H1 (cell line): ENCODE measurements around the gene CAMTA1. TPM values are rescaled to one million over a fixed set of nuclear protein-coding genes. Genes with fewer than 3 reads are reported as not detected.

Experiments
- MAFK ChIP-seq: IDR thresholded peaks from 2 replicates; pipeline ENCODE4 v1.6.1; 2012; ENCODE audit warnings: low read depth, mild to moderate bottlenecking, improper control_type of control experiment, low read length
- RAD21 ChIP-seq, 2 experiments: IDR thresholded peaks in 1 of 2; conservative IDR thresholded peaks in 1 of 2; 2 replicates each; pipeline ENCODE4 v1.6.1; 2011; ENCODE audit warnings: low read depth in 2 of 2, low read length in 2 of 2, improper control_type of control experiment in 1 of 2, inconsistent platforms in 1 of 2, mild to moderate bottlenecking in 1 of 2, moderate library complexity in 1 of 2
- SIN3A ChIP-seq, 2 experiments: IDR thresholded peaks in 1 of 2; conservative IDR thresholded peaks in 1 of 2; 2 replicates each; pipeline ENCODE4 v1.6.1; 2011 to 2012; ENCODE audit warnings: low read length in 2 of 2, improper control_type of control experiment in 1 of 2, low read depth in 1 of 2, mild to moderate bottlenecking in 1 of 2
- SIX5 ChIP-seq: IDR thresholded peaks from 2 replicates; pipeline ENCODE4 v1.6.1; 2011; ENCODE audit warnings: mild to moderate bottlenecking, low read depth, low read length
- polyA plus RNA-seq, 7 experiments: library from polyadenylated mRNA; depleted of rRNA in 3 of 7; stranded (reverse) in 5 of 7; unstranded in 2 of 7; fragments of >200 nt in 5 of 7; fragments of 200-250 nt in 2 of 7; gene quantifications; 1 replicate in 5 of 7; 2 replicates in 1 of 7; 4 replicates in 1 of 7; pipeline versions ENCODE4 v1.2.1 to v1.2.3, GENCODE V29; 2011 to 2013; ENCODE audit warnings: missing spikeins in 2 of 7, mixed read lengths in 2 of 7
- total RNA-seq: library from RNA; stranded (reverse); fragmentation: NEBNext Ultra II Directional; extraction: Animal tissue kit (Norgen Biotek cat#: 25700); gene quantifications from 2 replicates; pipeline ENCODE4 v1.2.1, GENCODE V29; 2021
- TF ChIP-seq, protein P1 (sequence below): IDR thresholded peaks from 2 replicates; pipeline ENCODE4 v1.6.1; 2012; ENCODE audit warnings: inconsistent platforms
- TF ChIP-seq, protein P2 (sequence below): fragments of 300-600 bp; sonication (generic); IDR thresholded peaks from 2 replicates; pipeline ENCODE4 v1.7.1; 2012; ENCODE audit warnings: low read length, moderate library complexity, mild to moderate bottlenecking, inconsistent platforms; ENCODE audit not compliant: insufficient replicate concordance

The CAMTA1 gene
- total and polyA plus RNA-seq, 2 of the 8 experiments (the other 6 are each of a cell fraction or from before 2014, with no cell fraction given) = 65.0 to 119 TPM

DNA sequence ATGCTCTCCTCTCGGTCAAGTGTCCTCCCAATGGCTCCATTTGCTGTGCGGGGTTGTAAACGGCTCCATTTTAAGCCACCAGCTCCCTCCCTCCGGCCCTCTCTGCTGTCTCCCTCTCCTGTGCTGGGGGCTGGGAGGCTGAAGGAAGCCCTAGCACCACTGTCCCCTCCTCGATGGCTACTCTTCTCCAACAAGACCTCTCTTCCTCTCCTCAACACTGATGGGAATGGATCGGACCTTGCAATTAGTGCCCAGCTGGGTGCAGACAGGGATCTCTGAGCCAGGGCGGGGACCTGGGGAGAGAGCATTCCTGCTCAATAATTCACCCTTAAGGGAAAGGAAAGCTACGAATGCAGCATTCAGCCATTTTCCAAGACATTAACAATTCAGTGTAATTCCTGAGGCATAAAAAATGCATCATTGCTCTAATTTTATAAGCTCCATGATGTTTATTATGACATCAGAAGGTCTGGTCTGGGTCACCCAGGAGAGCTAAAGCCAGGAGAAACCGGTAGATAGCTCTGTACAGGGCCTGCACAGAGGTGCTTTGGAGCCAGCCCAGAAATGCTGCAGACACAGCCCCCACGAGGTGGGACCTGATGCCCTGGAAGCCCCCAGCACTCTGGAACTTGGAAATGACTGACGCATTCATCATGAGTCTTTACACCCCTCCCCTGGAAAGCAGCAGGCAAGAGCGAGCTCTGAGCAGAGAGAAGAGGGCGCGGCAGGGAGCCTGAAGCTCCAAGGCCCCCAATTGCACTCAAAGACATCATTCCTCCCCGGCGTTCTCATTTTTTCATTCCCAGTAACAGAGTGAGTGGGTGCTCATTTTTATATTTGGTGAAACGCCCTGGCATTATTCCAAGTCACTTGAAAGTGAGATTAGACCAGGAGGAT is 909.6 kb downstream of the CAMTA1 start (continued):
- TF ChIP-seq, protein P1, sequence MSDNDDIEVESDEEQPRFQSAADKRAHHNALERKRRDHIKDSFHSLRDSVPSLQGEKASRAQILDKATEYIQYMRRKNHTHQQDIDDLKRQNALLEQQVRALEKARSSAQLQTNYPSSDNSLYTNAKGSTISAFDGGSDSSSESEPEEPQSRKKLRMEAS = no peak
- TF ChIP-seq RAD21 (IDR thresholded peaks at IDR 0.05 in 1 of 2, conservative IDR thresholded peaks at IDR 0.05 in 1 of 2; ENCODE audit: low read depth in 2 of 2, low read length in 2 of 2) (no peak), SIN3A (conservative IDR thresholded peaks at IDR 0.05 in 1 of 2, IDR thresholded peaks at IDR 0.05 in 1 of 2; ENCODE audit: low read depth in 1 of 2, low read length in 2 of 2) (no peak), SIX5 (no peak), MAFK (no peak)
- TF ChIP-seq, protein P2, sequence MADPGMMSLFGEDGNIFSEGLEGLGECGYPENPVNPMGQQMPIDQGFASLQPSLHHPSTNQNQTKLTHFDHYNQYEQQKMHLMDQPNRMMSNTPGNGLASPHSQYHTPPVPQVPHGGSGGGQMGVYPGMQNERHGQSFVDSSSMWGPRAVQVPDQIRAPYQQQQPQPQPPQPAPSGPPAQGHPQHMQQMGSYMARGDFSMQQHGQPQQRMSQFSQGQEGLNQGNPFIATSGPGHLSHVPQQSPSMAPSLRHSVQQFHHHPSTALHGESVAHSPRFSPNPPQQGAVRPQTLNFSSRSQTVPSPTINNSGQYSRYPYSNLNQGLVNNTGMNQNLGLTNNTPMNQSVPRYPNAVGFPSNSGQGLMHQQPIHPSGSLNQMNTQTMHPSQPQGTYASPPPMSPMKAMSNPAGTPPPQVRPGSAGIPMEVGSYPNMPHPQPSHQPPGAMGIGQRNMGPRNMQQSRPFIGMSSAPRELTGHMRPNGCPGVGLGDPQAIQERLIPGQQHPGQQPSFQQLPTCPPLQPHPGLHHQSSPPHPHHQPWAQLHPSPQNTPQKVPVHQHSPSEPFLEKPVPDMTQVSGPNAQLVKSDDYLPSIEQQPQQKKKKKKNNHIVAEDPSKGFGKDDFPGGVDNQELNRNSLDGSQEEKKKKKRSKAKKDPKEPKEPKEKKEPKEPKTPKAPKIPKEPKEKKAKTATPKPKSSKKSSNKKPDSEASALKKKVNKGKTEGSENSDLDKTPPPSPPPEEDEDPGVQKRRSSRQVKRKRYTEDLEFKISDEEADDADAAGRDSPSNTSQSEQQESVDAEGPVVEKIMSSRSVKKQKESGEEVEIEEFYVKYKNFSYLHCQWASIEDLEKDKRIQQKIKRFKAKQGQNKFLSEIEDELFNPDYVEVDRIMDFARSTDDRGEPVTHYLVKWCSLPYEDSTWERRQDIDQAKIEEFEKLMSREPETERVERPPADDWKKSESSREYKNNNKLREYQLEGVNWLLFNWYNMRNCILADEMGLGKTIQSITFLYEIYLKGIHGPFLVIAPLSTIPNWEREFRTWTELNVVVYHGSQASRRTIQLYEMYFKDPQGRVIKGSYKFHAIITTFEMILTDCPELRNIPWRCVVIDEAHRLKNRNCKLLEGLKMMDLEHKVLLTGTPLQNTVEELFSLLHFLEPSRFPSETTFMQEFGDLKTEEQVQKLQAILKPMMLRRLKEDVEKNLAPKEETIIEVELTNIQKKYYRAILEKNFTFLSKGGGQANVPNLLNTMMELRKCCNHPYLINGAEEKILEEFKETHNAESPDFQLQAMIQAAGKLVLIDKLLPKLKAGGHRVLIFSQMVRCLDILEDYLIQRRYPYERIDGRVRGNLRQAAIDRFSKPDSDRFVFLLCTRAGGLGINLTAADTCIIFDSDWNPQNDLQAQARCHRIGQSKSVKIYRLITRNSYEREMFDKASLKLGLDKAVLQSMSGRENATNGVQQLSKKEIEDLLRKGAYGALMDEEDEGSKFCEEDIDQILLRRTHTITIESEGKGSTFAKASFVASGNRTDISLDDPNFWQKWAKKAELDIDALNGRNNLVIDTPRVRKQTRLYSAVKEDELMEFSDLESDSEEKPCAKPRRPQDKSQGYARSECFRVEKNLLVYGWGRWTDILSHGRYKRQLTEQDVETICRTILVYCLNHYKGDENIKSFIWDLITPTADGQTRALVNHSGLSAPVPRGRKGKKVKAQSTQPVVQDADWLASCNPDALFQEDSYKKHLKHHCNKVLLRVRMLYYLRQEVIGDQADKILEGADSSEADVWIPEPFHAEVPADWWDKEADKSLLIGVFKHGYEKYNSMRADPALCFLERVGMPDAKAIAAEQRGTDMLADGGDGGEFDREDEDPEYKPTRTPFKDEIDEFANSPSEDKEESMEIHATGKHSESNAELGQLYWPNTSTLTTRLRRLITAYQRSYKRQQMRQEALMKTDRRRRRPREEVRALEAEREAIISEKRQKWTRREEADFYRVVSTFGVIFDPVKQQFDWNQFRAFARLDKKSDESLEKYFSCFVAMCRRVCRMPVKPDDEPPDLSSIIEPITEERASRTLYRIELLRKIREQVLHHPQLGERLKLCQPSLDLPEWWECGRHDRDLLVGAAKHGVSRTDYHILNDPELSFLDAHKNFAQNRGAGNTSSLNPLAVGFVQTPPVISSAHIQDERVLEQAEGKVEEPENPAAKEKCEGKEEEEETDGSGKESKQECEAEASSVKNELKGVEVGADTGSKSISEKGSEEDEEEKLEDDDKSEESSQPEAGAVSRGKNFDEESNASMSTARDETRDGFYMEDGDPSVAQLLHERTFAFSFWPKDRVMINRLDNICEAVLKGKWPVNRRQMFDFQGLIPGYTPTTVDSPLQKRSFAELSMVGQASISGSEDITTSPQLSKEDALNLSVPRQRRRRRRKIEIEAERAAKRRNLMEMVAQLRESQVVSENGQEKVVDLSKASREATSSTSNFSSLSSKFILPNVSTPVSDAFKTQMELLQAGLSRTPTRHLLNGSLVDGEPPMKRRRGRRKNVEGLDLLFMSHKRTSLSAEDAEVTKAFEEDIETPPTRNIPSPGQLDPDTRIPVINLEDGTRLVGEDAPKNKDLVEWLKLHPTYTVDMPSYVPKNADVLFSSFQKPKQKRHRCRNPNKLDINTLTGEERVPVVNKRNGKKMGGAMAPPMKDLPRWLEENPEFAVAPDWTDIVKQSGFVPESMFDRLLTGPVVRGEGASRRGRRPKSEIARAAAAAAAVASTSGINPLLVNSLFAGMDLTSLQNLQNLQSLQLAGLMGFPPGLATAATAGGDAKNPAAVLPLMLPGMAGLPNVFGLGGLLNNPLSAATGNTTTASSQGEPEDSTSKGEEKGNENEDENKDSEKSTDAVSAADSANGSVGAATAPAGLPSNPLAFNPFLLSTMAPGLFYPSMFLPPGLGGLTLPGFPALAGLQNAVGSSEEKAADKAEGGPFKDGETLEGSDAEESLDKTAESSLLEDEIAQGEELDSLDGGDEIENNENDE = no peak
